ENCODE data around the gene GKN2.
"Not testable (repeated sequence)": the region's sequence is repeated elsewhere in the genome, so short reads cannot be mapped to it uniquely, and the experiment has no call there.

Gene GKN2

GRCh38 chr2:68900496-68901198, 52.0 kb downstream of the GKN2 start:
- H3K4me1 ChIP-seq (ENCODE audit: control insufficient read depth, insufficient read depth, low read length), result no peaks in the 10 kb centered on the region
- H3K36me3 ChIP-seq (ENCODE audit: control insufficient read depth, insufficient read depth, low read length), result no peaks in the 10 kb centered on the region
- no peak overlapping the region for H3K4me3 ChIP-seq (ENCODE audit: low read length)
- H3K27me3 ChIP-seq (ENCODE audit: control insufficient read depth, insufficient read depth, low read length), result no peaks in the 10 kb centered on the region
- no peak overlapping the region for H3K27ac ChIP-seq (ENCODE audit: low read depth, low read length)
- no peak overlapping the region for H3K9ac ChIP-seq (ENCODE audit: low read length)

- not testable (repeated sequence) for H3K27ac ChIP-seq (ENCODE audit: low read depth, low read length); H3K4me1 ChIP-seq (ENCODE audit: control insufficient read depth, insufficient read depth, low read length); H3K36me3 ChIP-seq (ENCODE audit: control insufficient read depth, insufficient read depth, low read length); H3K9ac ChIP-seq (ENCODE audit: low read length); H3K27me3 ChIP-seq (ENCODE audit: control insufficient read depth, insufficient read depth, low read length); H3K4me3 ChIP-seq (ENCODE audit: low read length)
These were observed 56.7 kb downstream of the GKN2 start for GRCh38 chr2:68895981-68896380.
